Stimulated activated CD8-positive, alpha-beta memory T cell treated with anti-CD3 and anti-CD28 coated beads, Interleukin-15, amount 100 ng/mL, for 4 hours (primary cell): ENCODE results near the gene ACOX1.
"Not testable (repeated sequence)": the region's sequence is repeated elsewhere in the genome, so short reads cannot be mapped to it uniquely, and the experiment has no call there.

Experiments used
- DNase-seq, 2 donors: peaks; one replicate each; pipeline ENCODE4 v3.0.0-alpha.2; 2020; ENCODE audit warnings: low read depth in 2 of 2

The ACOX1 gene

GRCh38 chr17:75981019-75981615 is 2.2 kb upstream of the ACOX1 start:
- no peak for DNase-seq

GRCh38 chr17:75980188-75981018 is 1.4 kb upstream of the ACOX1 start:
- no peak for DNase-seq

DNA sequence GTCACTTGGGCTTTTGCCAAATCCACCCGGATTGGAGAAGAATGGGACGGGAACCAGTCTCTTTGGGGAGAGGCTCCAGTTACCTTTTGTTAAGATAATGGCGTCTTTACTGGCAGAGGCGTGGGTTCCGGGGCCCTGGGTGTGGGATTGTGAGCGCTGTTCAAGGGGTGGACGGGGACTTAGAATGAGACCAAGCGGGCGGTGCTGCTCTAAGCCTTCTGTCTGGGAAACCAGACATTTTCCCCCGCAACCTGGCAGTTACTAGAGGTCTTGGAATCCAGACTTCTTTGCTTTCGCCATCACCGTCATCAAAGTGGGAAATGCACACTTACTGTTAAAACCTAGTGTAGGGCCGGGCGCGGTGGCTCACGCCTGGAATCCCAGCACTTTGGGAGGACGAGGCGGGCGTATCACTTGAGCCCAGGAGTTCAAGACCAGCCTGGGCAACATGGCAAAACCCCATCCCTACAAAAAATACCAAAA is 780 bp upstream of the ACOX1 start:
- no peak for DNase-seq

DNA sequence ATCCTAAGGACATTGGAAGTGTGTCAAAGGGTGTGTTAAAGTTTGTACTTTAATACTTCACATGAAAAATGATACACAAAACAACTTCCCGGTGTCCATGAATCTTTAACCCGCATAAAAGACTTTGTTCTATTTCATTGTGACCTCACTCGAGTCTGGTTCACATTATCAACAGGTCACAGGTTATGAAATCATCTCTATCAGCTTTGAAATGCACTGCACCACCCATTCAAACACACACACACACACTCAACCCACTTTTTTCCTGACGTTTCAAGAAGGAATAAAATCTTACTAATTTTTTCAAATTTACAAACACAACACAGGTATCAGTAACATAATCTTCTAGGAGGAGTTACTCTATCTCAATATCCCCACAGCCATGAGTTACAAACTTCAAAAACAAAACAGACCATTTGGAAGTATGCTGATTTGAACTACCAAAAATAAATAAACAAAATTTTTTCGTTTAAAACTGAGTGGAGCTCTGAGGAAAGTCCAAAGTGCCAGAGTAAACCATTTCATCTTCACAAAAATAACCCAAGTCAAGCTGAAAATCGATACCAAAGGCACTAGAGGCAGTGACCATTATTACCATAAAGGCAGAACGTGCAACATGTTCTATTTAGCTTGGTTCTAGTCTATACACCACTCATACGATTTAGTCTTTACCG is 2.7 kb downstream of the ACOX1 start:
- no peak for DNase-seq

- DNase-seq, result no peak
These were observed 3.2 kb downstream of the ACOX1 start for GRCh38 chr17:75975757-75976174.

DNA sequence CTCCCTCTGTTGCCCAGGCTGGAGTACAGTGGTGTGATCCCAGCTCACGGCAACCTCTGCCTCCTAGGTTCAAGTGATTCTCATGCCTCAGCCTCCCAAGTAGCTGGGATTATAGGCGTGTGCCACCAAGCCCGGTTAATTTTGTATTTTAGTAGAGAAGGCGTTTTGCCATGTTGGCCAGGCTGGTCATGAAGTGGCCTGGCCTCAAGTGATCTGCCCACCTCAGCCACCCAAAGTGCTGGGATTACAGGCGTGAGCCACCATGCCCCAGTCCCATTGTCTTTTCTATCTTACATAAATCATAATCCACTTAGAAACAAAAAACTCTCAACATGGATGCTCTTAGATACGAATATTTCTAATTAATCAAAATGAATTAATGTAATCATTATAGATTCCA is 3.8 kb downstream of the ACOX1 start:
- not testable (repeated sequence) for DNase-seq

DNA sequence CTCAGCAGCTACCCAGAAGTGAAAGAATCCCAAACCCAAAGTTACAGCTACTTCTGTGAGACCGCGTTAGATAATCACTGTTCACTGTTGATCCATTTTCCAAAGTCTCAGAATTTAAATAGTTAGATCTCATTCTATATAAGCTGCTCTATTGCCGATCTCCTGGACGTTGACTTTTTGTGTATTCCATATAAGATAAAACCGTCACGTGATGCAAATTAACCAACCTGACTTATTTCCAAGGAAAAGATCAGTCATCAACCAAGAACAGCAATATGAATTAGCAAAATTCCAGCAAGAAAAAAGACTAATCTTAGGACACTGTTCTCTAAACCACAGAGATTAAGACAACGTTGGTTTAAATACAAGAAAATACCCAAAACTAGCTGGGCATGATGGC is 8.3 kb downstream of the ACOX1 start:
- no peak for DNase-seq

DNA sequence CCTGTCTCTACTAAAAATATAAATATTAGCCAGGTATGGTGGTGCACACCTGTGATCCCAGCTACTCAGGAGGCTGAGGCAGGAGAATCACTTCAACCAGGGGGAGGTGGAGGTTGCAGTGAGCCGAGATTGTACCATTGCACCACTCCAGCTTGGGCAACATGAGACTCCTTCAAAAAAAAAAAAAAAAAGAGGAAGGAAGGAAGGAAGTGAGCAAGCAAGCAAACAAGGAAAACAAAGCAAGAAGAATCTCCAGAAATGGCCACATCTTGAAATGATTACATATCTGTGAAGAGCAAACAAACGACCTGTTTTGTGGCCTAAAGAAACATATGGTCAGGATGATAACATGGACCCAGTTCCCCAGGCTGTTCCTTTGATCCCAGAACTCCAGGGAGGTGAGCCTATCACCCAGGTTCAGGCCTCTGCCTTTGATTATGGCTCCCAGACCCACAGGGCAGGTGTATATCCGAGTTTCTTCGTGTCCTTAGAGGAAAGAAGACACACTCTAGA is 8.9 kb downstream of the ACOX1 start:
- DNase-seq, result no peak

DNA sequence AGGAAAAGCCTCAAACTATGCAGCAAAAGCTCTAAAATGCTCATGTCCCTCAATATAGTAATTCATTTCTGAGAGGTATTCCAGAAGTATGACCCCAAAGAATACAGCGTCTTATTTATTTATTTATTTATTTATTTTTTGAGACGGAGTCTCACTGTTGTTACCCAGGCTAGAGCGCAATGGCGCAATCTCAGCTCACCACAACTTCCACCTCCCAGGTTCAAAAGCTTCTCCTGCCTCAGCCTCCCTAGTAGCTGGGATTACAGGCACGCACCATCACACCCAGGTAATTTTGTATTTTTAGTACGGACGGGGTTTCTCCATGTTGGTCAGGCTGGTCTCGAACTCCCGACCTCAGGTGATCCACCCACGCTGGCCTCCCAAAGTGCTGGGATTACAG is 9.9 kb downstream of the ACOX1 start:
- not testable (repeated sequence) for DNase-seq

- no peak for DNase-seq
These were observed 13.5 kb downstream of the ACOX1 start for GRCh38 chr17:75965468-75965867.

- no peak for DNase-seq
These were observed 19.0 kb downstream of the ACOX1 start for GRCh38 chr17:75959839-75960511.

DNA sequence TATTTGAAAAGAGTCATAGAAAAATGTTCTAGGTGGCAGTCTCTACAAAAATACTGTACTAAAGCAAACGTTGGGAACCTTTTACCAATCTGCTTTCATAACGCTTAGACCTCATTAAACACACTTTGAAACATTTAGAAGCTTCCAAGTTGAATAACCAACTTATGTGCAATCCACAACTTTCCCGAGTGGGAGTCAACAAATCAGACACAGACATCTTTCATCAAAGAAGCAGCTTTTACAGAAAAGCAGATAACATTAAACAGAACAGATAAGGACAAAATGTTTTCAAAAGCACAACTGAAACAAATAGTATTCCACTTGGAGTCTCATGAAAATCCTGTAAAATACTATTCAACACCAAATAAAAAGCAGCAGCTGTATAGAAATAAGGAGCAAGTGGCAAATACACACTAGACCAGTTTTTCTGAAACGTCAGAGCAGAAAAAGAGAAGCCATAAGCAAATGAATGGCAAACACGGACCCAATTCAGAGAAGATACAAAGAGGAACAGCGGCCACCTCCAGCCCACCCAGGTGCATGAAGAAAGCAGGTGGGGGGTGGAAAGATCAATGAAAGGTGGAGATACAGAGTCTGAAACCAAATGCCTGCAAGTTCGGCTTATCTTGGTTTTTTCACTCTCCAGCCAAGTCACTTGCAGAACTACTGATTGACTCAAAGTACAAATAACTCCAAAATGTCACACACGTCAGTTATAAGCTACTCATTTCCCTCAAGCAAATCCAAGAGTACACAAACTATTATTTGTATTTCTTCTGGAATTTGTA is 19.7 kb downstream of the ACOX1 start:
- DNase-seq, result no peak

DNA sequence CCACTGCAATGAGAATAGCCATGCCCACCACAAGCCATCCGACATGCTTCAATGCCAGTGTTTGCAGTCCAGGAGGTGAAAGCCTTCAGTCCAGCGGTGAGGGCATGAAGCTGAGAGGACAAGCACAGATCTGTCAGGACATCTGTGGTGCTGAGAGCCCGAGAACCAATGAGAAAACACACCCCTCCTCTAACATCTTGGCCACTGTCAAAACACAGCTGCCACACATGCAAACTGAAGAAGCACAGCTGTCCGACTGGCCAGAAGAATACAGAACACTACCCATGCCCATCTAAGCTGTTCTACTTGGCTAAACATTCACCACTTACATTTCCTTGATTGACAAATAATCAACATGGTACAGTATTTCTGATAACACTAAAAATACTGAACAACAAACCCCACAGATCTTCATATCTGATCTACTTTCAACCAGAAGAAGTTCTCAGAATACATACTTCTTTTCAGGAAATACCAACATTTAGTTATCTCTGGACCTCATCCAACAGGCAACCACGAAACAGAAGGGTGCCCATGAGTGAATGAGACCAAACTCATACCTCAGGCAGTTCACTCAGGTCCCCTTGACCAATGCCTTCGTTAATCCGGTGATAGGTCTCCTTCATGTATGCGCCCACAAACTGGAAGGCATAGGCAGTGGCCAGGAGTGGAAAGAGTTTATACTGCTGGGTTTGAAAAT is 28.0 kb downstream of the ACOX1 start:
- no peak for DNase-seq

- DNase-seq, result no peak
These were observed 28.5 kb downstream of the ACOX1 start for GRCh38 chr17:75950421-75950820.

GRCh38 chr17:75945211-75945610 is 33.8 kb downstream of the ACOX1 start:
- no peak for DNase-seq

GRCh38 chr17:75943491-75943890 is 35.5 kb downstream of the ACOX1 start:
- no peak for DNase-seq

DNA sequence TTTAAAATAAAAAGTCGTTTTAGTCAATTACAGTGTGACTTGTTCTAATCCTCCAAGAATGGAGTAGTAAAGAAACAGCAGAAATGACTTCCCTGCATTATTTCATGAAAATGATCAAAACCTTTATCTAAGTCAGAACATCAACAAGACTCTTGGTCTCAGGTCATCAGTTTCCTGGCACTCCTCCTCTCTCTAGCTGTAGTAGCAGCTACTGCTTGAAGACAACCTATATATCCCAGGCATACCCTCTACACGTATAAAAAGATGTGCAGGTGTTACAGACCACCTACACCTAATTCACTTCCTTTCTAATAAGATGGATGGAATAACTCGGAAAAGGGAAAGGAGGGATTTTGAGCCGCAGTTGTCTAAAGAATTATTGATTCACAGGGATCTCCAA is 36.5 kb downstream of the ACOX1 start:
- DNase-seq, result no peak

- DNase-seq, result no peak
These were observed 37.5 kb downstream of the ACOX1 start for GRCh38 chr17:75941442-75941819.

DNA sequence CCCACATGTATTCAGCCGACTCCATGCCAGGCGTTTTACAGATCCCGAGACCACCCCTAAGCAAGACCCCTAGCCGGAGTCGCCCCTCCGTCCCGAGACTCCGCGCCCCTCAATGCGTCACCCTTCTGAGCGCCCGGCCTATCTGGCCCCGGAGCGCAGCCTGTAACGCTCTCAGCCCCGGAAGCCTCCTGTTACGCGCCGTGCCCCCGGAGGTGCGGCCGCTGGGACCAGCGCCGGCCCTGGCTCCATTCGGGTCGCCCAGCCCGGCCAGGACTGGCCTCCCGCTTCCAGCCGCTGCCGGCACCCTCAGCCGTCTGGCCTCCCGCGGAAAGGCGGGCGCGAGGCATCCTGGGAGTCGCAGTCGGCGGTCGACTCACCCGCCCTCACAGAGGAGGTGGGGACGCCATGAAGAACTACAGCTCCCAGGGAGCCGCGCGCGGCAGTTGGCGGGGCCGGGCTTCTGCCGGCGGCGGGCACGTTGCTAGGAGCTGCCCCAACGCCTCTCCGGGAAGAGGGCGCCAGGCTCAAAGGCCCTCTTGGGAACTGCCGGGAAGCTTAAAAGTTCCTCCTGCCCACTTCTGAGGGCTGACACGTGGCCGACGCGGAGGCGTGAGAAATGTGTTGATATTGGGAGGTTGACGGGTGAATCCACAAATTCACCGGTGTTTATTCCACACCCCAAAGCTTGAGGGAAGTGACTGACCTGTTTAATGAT is 38.1 kb downstream of the ACOX1 start, which contains the start of gene FBF1:
TSS of gene FBF1 (minus strand) at position 316 of the 715 bp plus-strand sequence. CDS start 2,893 bp downstream, outside the sequence.
- DNase-seq, result peak; percentile 74 to 79

DNA sequence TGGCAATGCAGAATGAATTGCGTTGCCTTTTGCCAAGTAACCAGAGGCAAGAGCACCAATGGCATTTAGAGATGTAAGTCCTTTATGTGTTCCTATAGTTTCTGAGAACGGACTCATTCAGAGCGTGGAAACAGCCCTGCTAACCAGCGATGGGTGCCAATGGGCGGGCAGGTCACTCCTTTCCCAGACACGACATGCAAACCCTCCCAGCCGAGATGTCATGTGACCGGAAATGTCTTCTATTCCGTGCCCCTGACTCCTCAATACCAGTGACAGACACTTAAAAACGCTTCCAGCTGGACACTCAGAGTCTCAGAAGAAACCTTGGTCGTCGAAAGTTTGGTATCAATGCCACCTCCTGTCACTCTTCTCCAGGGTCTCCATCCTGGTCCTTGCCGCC is 41.3 kb downstream of the ACOX1 start:
- no peak for DNase-seq
